Thoracic aorta (tissue), 2 donors: ENCODE data around the gene CDHR2. TPM values are rescaled to one million over a fixed set of nuclear protein-coding genes. Genes with fewer than 3 reads are reported as not detected.
A peak's percentile ranks its signal among the peaks of the same experiment; 100 is the strongest.

Source experiments
- ATAC-seq: fragments of 150-250 bp; one replicate; pipeline ENCODE4 v1.8.0; 2017; ENCODE audit warnings: low read depth; ENCODE audit not compliant: insufficient number of reproducible peaks, low FRiP score
- DNase-seq: peaks from one replicate; pipeline ENCODE4 v3.0.0-alpha.2; 2020; ENCODE audit warnings: low spot score
- H3K27ac ChIP-seq, 2 donors: fragments of 200-600 bp; sonication (generic); 1 replicate in 1 of 2; 2 replicates in 1 of 2; pipeline ENCODE4 v1.5.1; 2016; ENCODE audit warnings: mild to moderate bottlenecking in 2 of 2, moderate library complexity in 2 of 2
- H3K27me3 ChIP-seq: fragments of 200-600 bp; sonication (generic); replicated peaks from 2 replicates; pipeline ENCODE4 v1.6.0; 2016; ENCODE audit warnings: mild to moderate bottlenecking; ENCODE audit not compliant: insufficient read depth
- H3K36me3 ChIP-seq: fragments of 200-600 bp; sonication (generic); one replicate; pipeline ENCODE4 v1.5.1; 2016
- H3K4me1 ChIP-seq, 2 donors: fragments of 200-600 bp; sonication (generic); 1 replicate in 1 of 2; 2 replicates in 1 of 2; pipeline versions ENCODE4 v1.5.1 to v1.6.0; 2016; ENCODE audit warnings: low read depth in 2 of 2, mild to moderate bottlenecking in 1 of 2; ENCODE audit not compliant: control insufficient read depth in 1 of 2
- H3K4me3 ChIP-seq: fragments of 200-600 bp; sonication (generic); 2 replicates; pipeline ENCODE4 v1.5.1; 2016; ENCODE audit warnings: mild to moderate bottlenecking
- H3K9me3 ChIP-seq: fragments of 200-600 bp; sonication (generic); 2 replicates; pipeline ENCODE4 v1.5.1; 2016
- CTCF ChIP-seq: fragments of 200-600 bp; sonication (generic); IDR thresholded peaks from one replicate; pipeline ENCODE4 v1.5.1; 2019; ENCODE audit warnings: antibody characterized with exemption
- total RNA-seq, 2 donors: library from RNA; depleted of rRNA; stranded (reverse); fragments of >200 nt; gene quantifications; one replicate each; pipeline versions ENCODE4 v1.1.0 to v1.2.3, GENCODE V29; 2016

CDHR2 gene
- total RNA-seq, 2 donors from 2014 or later = not detected

GRCh38 chr5:176625966-176626875 is 77.1 kb downstream of the CDHR2 start:
- Histone ChIP-seq H3K4me1 (peaks cover 13 to 17% of the 10 kb centered on the region in 2 donors), H3K9me3 (no peaks in the 10 kb centered on the region), H3K4me3 (no peak overlapping the region), H3K27ac (no peak overlapping the region), H3K36me3 (no peaks in the 10 kb centered on the region), H3K27me3 (peaks cover 10% of the 10 kb centered on the region)
- ATAC-seq (no peak), DNase-seq (no peak)
- no peak for TF ChIP-seq CTCF

- Histone ChIP-seq H3K27ac (no peak overlapping the region), H3K4me1 (peaks cover 13 to 17% of the 10 kb centered on the region in 2 donors), H3K9me3 (no peaks in the 10 kb centered on the region), H3K27me3 (peaks cover 16% of the 10 kb centered on the region), H3K36me3 (no peaks in the 10 kb centered on the region), H3K4me3 (no peak overlapping the region)
- ATAC-seq (no peak), DNase-seq (no peak)
- TF ChIP-seq CTCF = no peak
Measured at GRCh38 chr5:176626876-176627236, 77.7 kb downstream of the CDHR2 start.

- Histone ChIP-seq H3K27ac (no peak overlapping the region), H3K9me3 (no peaks in the 10 kb centered on the region), H3K4me1 (peaks cover 13 to 17% of the 10 kb centered on the region in 2 donors), H3K36me3 (no peaks in the 10 kb centered on the region), H3K27me3 (peaks cover 16% of the 10 kb centered on the region), H3K4me3 (no peak overlapping the region)
- no peak for TF ChIP-seq CTCF
- no peak for DNase-seq
- no peak for ATAC-seq
Measured at GRCh38 chr5:176627582-176627981, 78.4 kb downstream of the CDHR2 start.

- H3K9me3 ChIP-seq = no peaks in the 10 kb centered on the region
- DNase-seq (no peak), ATAC-seq (no peak)
- peaks cover 13 to 17% of the 10 kb centered on the region in 2 donors for H3K4me1 ChIP-seq
- no peak overlapping the region for H3K4me3 ChIP-seq
- no peaks in the 10 kb centered on the region for H3K36me3 ChIP-seq
- TF ChIP-seq CTCF = no peak
- H3K27ac ChIP-seq = peak overlapping the region in 1 of 2 donors; percentile 5
- peaks cover 16% of the 10 kb centered on the region for H3K27me3 ChIP-seq
Measured at GRCh38 chr5:176628406-176629228, 79.5 kb downstream of the CDHR2 start.

- Histone ChIP-seq H3K27me3 (peaks cover 16% of the 10 kb centered on the region), H3K4me1 (peaks cover 13 to 17% of the 10 kb centered on the region in 2 donors), H3K36me3 (no peaks in the 10 kb centered on the region), H3K27ac (no peak overlapping the region), H3K4me3 (no peak overlapping the region), H3K9me3 (no peaks in the 10 kb centered on the region)
- no peak for DNase-seq
- no peak for TF ChIP-seq CTCF
- ATAC-seq = no peak
Measured at GRCh38 chr5:176629317-176629852, 80.2 kb downstream of the CDHR2 start.
